OCI-LY3 (cell line): ENCODE data around the gene RNF14.

Experiments used
- H2AFZ ChIP-seq: fragments of 200-600, 300-600 bp; shearing (Covaris generic); 2 replicates; pipeline ENCODE4 v1.6.0; 2014; ENCODE audit warnings: antibody characterized with exemption, low read depth, low read length
- H3K27ac ChIP-seq: fragments of 200-600, 300-600 bp; sonication (generic); 2 replicates; pipeline ENCODE4 v1.5.1; 2014; ENCODE audit warnings: mild to moderate bottlenecking, low read length, moderate library complexity, mixed read lengths
- H3K27me3 ChIP-seq: fragments of 200-600, 300-600 bp; sonication (generic); 2 replicates; pipeline ENCODE4 v1.6.1; 2014; ENCODE audit warnings: low read depth, low read length, mixed read lengths
- H3K36me3 ChIP-seq: fragments of 200-600, 300-600 bp; sonication (generic); replicated peaks from 2 replicates; pipeline ENCODE3; 2014; ENCODE audit warnings: low read depth, low read length, mixed read lengths
- H3K4me1 ChIP-seq: fragments of 300-600, 200-600 bp; sonication (generic); 2 replicates; pipeline ENCODE4 v1.6.1; 2014; ENCODE audit warnings: low read length, mixed read lengths
- H3K4me2 ChIP-seq: fragments of 200-600, 300-600 bp; sonication (generic); 2 replicates; pipeline ENCODE4 v1.6.1; 2014; ENCODE audit warnings: low read length, mixed read lengths
- H3K4me3 ChIP-seq: fragments of 300-600, 200-600 bp; sonication (generic); 2 replicates; pipeline ENCODE4 v1.5.1; 2014; ENCODE audit warnings: antibody characterized with exemption, mild to moderate bottlenecking, low read length, moderate library complexity
- H3K79me2 ChIP-seq: fragments of 300-600, 200-600 bp; shearing (Covaris generic); 2 replicates; pipeline ENCODE4 v1.6.1; 2014; ENCODE audit warnings: mild to moderate bottlenecking, low read length, mixed read lengths
- H3K9ac ChIP-seq: fragments of 300-600, 200-600 bp; shearing (Covaris generic); 2 replicates; pipeline ENCODE4 v1.6.0; 2014; ENCODE audit warnings: mild to moderate bottlenecking, low read length, moderate library complexity
- H3K9me3 ChIP-seq: fragments of 200-600, 300-600 bp; shearing (Covaris generic); 2 replicates; pipeline ENCODE4 v1.6.1; 2014; ENCODE audit warnings: low read length, mixed read lengths; ENCODE audit not compliant: insufficient read depth
- H4K20me1 ChIP-seq: fragments of 200-600, 300-600 bp; sonication (generic); 2 replicates; pipeline ENCODE4 v1.6.1; 2016; ENCODE audit warnings: low read length, mixed read lengths; ENCODE audit not compliant: insufficient read depth
- EZH2phosphoT487 ChIP-seq: fragments of 200-600 bp; shearing (Covaris generic); IDR thresholded peaks from 2 replicates; pipeline ENCODE4 v1.6.1; 2018; ENCODE audit warnings: antibody characterized with exemption, mixed run types, low read depth
- TF ChIP-seq, protein P1 (sequence below): fragments of 200-600, 300-600 bp; sonication (generic); IDR thresholded peaks from 2 replicates; pipeline ENCODE4 v1.5.1; 2014; ENCODE audit warnings: antibody characterized with exemption, low read length, low read depth

Gene RNF14

GRCh38 chr5:141944076-141944475 lies 24.8 kb upstream of the RNF14 start:
- H3K9me3 ChIP-seq, result no peaks in the 10 kb centered on the region
- no peaks in the 10 kb centered on the region for H3K4me1 ChIP-seq
- no peak overlapping the region for H2AFZ ChIP-seq
- no peaks in the 10 kb centered on the region for H3K36me3 ChIP-seq
- no peaks in the 10 kb centered on the region for H3K27me3 ChIP-seq
- TF ChIP-seq, protein P1, sequence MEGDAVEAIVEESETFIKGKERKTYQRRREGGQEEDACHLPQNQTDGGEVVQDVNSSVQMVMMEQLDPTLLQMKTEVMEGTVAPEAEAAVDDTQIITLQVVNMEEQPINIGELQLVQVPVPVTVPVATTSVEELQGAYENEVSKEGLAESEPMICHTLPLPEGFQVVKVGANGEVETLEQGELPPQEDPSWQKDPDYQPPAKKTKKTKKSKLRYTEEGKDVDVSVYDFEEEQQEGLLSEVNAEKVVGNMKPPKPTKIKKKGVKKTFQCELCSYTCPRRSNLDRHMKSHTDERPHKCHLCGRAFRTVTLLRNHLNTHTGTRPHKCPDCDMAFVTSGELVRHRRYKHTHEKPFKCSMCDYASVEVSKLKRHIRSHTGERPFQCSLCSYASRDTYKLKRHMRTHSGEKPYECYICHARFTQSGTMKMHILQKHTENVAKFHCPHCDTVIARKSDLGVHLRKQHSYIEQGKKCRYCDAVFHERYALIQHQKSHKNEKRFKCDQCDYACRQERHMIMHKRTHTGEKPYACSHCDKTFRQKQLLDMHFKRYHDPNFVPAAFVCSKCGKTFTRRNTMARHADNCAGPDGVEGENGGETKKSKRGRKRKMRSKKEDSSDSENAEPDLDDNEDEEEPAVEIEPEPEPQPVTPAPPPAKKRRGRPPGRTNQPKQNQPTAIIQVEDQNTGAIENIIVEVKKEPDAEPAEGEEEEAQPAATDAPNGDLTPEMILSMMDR, result no peak
- no peak for TF ChIP-seq EZH2phosphoT487
- H3K27ac ChIP-seq, result no peak overlapping the region
- no peaks in the 10 kb centered on the region for H3K79me2 ChIP-seq
- H3K4me3 ChIP-seq, result no peak overlapping the region
- no peaks in the 10 kb centered on the region for H4K20me1 ChIP-seq
- no peak overlapping the region for H3K9ac ChIP-seq
- no peak overlapping the region for H3K4me2 ChIP-seq

DNA sequence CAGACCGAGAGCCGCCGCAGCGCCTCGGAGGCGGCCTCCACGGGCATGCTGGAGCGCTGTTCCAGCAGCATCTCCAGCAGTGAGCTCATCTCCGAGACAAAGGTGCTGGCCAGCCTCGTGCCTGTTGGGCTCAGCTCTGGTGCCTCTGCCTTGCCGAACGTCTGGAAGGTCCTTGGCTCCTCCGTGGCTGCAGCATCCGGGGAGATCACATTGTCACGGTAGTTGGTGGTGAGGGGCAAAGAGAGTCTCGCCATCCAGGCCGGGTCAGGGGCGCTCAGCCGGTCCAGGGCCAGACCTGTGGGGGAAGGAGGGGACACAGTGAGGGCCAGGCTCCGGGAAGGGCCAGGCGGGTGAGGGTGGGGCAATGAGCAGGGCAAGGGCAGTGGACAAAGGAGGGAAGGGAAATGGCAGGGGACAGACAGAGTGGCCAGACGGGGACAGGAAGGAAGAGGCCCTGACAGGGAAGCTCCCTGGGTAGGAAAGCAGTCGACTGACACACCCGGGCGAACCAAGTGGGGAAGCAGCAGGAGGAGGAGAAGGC lies 23.3 kb upstream of the RNF14 start:
- no peaks in the 10 kb centered on the region for H3K27me3 ChIP-seq
- no peak overlapping the region for H3K27ac ChIP-seq
- TF ChIP-seq, protein P1, result no peak
- no peak for TF ChIP-seq EZH2phosphoT487
- no peak overlapping the region for H3K4me3 ChIP-seq
- H4K20me1 ChIP-seq, result no peaks in the 10 kb centered on the region
- no peaks in the 10 kb centered on the region for H3K4me1 ChIP-seq
- H3K4me2 ChIP-seq, result no peak overlapping the region
- no peaks in the 10 kb centered on the region for H3K36me3 ChIP-seq
- no peak overlapping the region for H3K9ac ChIP-seq
- no peaks in the 10 kb centered on the region for H3K9me3 ChIP-seq
- no peak overlapping the region for H2AFZ ChIP-seq
- H3K79me2 ChIP-seq, result no peaks in the 10 kb centered on the region

GRCh38 chr5:141947316-141947715 lies 21.6 kb upstream of the RNF14 start:
- Histone ChIP-seq H3K79me2 (no peaks in the 10 kb centered on the region), H3K4me3 (no peak overlapping the region), H3K27me3 (no peaks in the 10 kb centered on the region), H3K9ac (no peak overlapping the region), H2AFZ (no peak overlapping the region), H3K9me3 (no peaks in the 10 kb centered on the region), H3K27ac (no peak overlapping the region), H3K4me2 (no peak overlapping the region), H3K36me3 (no peaks in the 10 kb centered on the region), H3K4me1 (no peaks in the 10 kb centered on the region), H4K20me1 (no peaks in the 10 kb centered on the region)
- TF ChIP-seq, protein P1, result no peak
- no peak for TF ChIP-seq EZH2phosphoT487

- H3K36me3 ChIP-seq, result no peaks in the 10 kb centered on the region
These were observed 20.1 kb upstream of the RNF14 start for GRCh38 chr5:141948812-141949211.

More at GRCh38 chr5:141948812-141949211, 20.1 kb upstream of the RNF14 start:
- no peak overlapping the region for H3K9ac ChIP-seq
- no peak overlapping the region for H3K4me2 ChIP-seq
- no peaks in the 10 kb centered on the region for H4K20me1 ChIP-seq
- no peaks in the 10 kb centered on the region for H3K27me3 ChIP-seq
- no peak overlapping the region for H3K4me3 ChIP-seq
- TF ChIP-seq, protein P1, result no peak
- no peak for TF ChIP-seq EZH2phosphoT487
- H2AFZ ChIP-seq, result no peak overlapping the region
- H3K27ac ChIP-seq, result no peak overlapping the region
- H3K79me2 ChIP-seq, result no peaks in the 10 kb centered on the region
- no peaks in the 10 kb centered on the region for H3K9me3 ChIP-seq
- H3K4me1 ChIP-seq, result peaks cover under 1% of the 10 kb centered on the region; the same call in 1 of the 2 replicates
